WI38 (cell line): ENCODE results near the gene NTHL1.

Experiments
- H3K4me3 ChIP-seq: 2 replicates; pipeline ENCODE4 v1.5.1; 2011; ENCODE audit warnings: low read depth, mild to moderate bottlenecking, control low read depth, low read length
- CTCF ChIP-seq: IDR thresholded peaks from 2 replicates; pipeline ENCODE4 v1.5.1; 2012; ENCODE audit warnings: low read depth, mild to moderate bottlenecking, control low read depth, low read length

NTHL1 gene

GRCh38 chr16:2083409-2083808, 35.8 kb upstream of the NTHL1 start:
- no peak for TF ChIP-seq CTCF
- no peak overlapping the region for H3K4me3 ChIP-seq

GRCh38 chr16:2082983-2083364, 35.3 kb upstream of the NTHL1 start:
- no peak overlapping the region for H3K4me3 ChIP-seq
- TF ChIP-seq CTCF: no peak

GRCh38 chr16:2082171-2082982, 34.7 kb upstream of the NTHL1 start:
- H3K4me3 ChIP-seq: no peak overlapping the region
- no peak for TF ChIP-seq CTCF

GRCh38 chr16:2081201-2082084, 33.8 kb upstream of the NTHL1 start:
- no peak overlapping the region for H3K4me3 ChIP-seq
- TF ChIP-seq CTCF: no peak

- no peak overlapping the region for H3K4me3 ChIP-seq
- TF ChIP-seq CTCF: no peak
These were observed 32.4 kb upstream of the NTHL1 start for GRCh38 chr16:2079991-2080390.

- TF ChIP-seq CTCF: no peak
- H3K4me3 ChIP-seq: no peak overlapping the region
These were observed 31.7 kb upstream of the NTHL1 start for GRCh38 chr16:2079311-2079800.

- H3K4me3 ChIP-seq: no peak overlapping the region
- no peak for TF ChIP-seq CTCF
These were observed 31.1 kb upstream of the NTHL1 start for GRCh38 chr16:2078691-2079090.
